ENCODE results near the gene SHLD2. TPM values are rescaled to one million over a fixed set of nuclear protein-coding genes. Genes with fewer than 3 reads are reported as not detected.
"Not testable (repeated sequence)": the region's sequence is repeated elsewhere in the genome, so short reads cannot be mapped to it uniquely, and the experiment has no call there.

The SHLD2 gene
- polyA plus RNA-seq, 3 donors from 2014 or later, result 16.7 to 19.5 (median 18.5) TPM

GRCh38 chr10:87093632-87094372 lies 1.2 kb upstream of the SHLD2 start:
- peak; percentile 67 to 71 (median 71) for DNase-seq

GRCh38 chr10:87095236-87095945 lies 385 bp downstream of the SHLD2 start:
- peaks cover 5 to 9% (median 8%) of the 10 kb centered on the region in 3 donors for H3K36me3 Mint-ChIP-seq
- peak overlapping the region; percentile 88 to 94 (median 90) for H3K4me3 Mint-ChIP-seq
- peaks cover 5 to 10% (median 9%) of the 10 kb centered on the region in 3 donors for H3K27me3 Mint-ChIP-seq (ENCODE audit: low read depth in 3 of 3)
- peaks cover 42 to 53% of the 10 kb centered on the region in 2 donors for H3K4me1 Mint-ChIP-seq
- DNase-seq, result peak; percentile 92 to 93 (median 93)
- H3K9me3 Mint-ChIP-seq, result no peaks in the 10 kb centered on the region
- peak overlapping the region; percentile 94 to 98 (median 97) for H3K27ac Mint-ChIP-seq

More at GRCh38 chr10:87093632-87094372, 1.2 kb upstream of the SHLD2 start:
- H3K36me3 Mint-ChIP-seq, result no peaks in the 10 kb centered on the region
- peak overlapping the region; percentile 86 to 95 (median 90) for H3K27ac Mint-ChIP-seq
- peaks cover 51 to 66% of the 10 kb centered on the region in 2 donors for H3K4me1 Mint-ChIP-seq
- peaks cover 5 to 10% (median 9%) of the 10 kb centered on the region in 3 donors for H3K27me3 Mint-ChIP-seq (ENCODE audit: low read depth in 3 of 3)
- H3K4me3 Mint-ChIP-seq, result peak overlapping the region; percentile 91 to 97 (median 94)
- no peaks in the 10 kb centered on the region for H3K9me3 Mint-ChIP-seq

DNA sequence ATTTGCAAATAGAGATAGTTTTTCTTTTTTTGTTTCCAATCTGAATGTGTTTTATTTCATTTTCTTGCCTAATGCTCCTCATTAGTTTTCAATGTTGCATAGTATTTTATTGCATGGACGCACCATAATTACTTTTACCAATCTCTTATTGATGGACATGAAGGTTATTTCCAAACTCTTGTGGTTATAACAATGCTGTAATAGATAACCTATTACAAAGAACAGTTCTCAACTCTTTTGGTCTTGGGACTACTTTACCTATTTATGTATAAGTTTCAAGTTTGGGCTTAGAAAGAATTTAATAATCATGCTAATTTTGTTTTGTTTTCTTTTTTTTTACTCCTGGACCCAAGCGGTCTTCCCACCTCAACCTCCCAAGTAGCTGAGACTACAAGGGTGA lies 7.0 kb downstream of the SHLD2 start:
- Mint-ChIP-seq H3K27me3 (ENCODE audit: low read depth in 3 of 3) (no peaks in the 10 kb centered on the region), H3K4me3 (no peak overlapping the region), H3K4me1 (peaks cover 0 to 13% of the 10 kb centered on the region in 2 donors)

GRCh38 chr10:87104727-87105126 lies 9.7 kb downstream of the SHLD2 start:
- not testable (repeated sequence) for DNase-seq; H3K27me3 Mint-ChIP-seq (ENCODE audit: low read depth in 3 of 3); H3K4me3 Mint-ChIP-seq; H3K9me3 Mint-ChIP-seq; H3K4me1 Mint-ChIP-seq
- H3K36me3 Mint-ChIP-seq, result peaks cover 17 to 45% (median 32%) of the 10 kb centered on the region in 3 donors
- H3K27ac Mint-ChIP-seq, result peak overlapping the region in 1 of 6 donors; percentile 38

More for the DNA sequence above, 7.0 kb downstream of the SHLD2 start:
- H3K27ac Mint-ChIP-seq, result no peak overlapping the region
- H3K9me3 Mint-ChIP-seq, result no peaks in the 10 kb centered on the region
- peaks cover 18 to 41% (median 28%) of the 10 kb centered on the region in 3 donors for H3K36me3 Mint-ChIP-seq
- no peak for DNase-seq

DNA sequence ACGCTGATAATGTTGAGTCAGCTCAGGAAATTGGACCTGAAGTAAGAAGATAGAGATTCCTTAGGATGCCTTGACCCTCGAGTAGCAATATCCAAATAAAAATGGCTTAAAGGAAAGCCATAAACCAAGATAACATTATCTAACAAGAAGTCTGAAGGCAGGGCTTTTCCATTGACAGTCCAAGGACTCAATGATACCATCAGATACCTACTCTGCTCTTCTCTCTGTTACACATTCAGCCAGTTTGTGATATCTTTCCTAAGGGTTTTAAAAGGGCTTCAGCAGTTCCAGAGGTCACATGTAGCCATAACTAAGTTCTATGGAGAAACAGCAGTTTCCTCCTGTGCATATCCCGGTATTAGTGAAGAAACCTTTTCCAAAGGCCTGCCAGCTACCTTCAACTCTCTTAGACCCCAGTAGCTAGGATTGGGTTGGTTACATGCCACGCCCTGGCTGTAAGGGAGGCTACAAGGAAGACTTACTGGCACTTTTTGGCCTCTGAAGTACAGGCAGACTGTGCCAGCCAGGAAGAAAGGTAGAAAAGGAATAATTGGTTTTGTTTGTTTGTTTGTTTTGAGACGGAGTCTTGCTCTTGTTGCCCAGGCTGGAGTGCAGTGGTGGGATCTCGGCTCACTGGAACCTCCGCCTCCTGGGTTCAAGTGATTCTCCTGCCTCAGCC lies 10.6 kb downstream of the SHLD2 start:
- H3K4me1 Mint-ChIP-seq, result peaks cover 0 to 7% of the 10 kb centered on the region in 2 donors

GRCh38 chr10:87118122-87118521 lies 23.1 kb downstream of the SHLD2 start:
- H3K27ac Mint-ChIP-seq; H3K4me1 Mint-ChIP-seq; DNase-seq; H3K36me3 Mint-ChIP-seq; H3K27me3 Mint-ChIP-seq (ENCODE audit: low read depth in 3 of 3); H3K4me3 Mint-ChIP-seq; H3K9me3 Mint-ChIP-seq: not testable (repeated sequence)

More for the DNA sequence above, 10.6 kb downstream of the SHLD2 start:
- no peaks in the 10 kb centered on the region for H3K27me3 Mint-ChIP-seq (ENCODE audit: low read depth in 3 of 3)
- H3K27ac Mint-ChIP-seq, result peak overlapping the region in 1 of 6 donors; percentile 29
- no peaks in the 10 kb centered on the region for H3K9me3 Mint-ChIP-seq
- H3K36me3 Mint-ChIP-seq, result peaks cover 18 to 43% (median 29%) of the 10 kb centered on the region in 3 donors
- H3K4me3 Mint-ChIP-seq, result no peak overlapping the region
- no peak for DNase-seq

DNA sequence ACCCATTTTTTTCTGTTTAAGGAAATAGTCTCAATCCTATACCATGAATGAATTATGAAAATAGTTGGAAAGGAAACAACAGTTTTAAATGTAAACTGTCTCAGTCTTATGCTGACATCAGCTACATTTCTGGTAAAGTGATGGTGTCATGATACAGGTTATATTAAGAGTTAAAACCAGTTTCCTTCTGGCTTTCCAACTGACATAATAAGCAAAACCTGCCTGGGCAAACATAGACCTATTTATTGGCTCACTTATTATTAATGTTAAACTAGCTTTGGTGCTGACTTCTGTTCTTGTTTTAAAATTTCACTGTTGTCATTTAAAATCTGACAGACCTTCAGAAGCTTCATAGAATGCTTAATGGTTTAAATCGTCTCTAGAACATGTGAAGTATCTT lies 24.0 kb downstream of the SHLD2 start:
- not testable (repeated sequence) for H3K36me3 Mint-ChIP-seq; DNase-seq; H3K27me3 Mint-ChIP-seq (ENCODE audit: low read depth in 3 of 3); H3K27ac Mint-ChIP-seq; H3K9me3 Mint-ChIP-seq; H3K4me3 Mint-ChIP-seq; H3K4me1 Mint-ChIP-seq

DNA sequence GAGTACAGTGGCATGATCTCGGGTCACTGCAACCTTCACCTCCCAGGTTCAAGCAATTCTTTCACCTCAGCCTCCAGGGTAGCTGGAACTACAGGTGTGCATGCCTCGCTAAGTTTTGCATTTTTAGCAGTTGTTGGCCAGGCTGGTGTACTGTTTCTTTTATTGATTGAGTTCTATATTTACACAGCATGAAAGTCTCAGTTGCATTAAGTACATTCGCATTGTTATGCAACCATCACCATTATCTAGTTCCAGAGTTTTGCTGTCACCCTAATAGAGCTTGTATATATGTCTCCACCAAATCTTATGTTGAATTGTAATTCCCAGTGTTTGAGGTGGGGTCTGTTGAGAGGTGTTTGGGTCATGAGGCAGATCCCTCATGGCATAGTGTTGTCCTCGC lies 28.3 kb downstream of the SHLD2 start:
- not testable (repeated sequence) for DNase-seq; H3K27ac Mint-ChIP-seq; H3K27me3 Mint-ChIP-seq (ENCODE audit: low read depth in 3 of 3); H3K4me1 Mint-ChIP-seq; H3K4me3 Mint-ChIP-seq; H3K36me3 Mint-ChIP-seq; H3K9me3 Mint-ChIP-seq

DNA sequence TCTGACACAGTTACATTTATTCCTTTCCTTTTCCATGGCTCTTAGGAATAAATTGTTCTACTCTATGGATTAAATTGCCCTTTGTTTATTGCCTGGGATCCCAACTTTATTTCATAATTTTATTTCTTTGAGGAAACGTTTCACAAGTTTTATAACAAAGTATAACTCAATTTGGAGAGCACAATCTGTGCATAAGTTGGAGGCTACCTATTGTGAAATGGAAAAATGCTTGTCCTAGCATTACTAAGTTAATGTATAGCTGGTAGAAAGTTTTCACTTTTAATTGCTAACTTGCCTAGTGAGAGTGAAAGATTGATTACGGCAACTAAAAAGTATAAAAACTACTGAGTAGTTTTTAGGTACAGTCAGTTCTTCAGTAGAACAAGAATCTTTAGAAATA lies 32.0 kb downstream of the SHLD2 start:
- not testable (repeated sequence) for H3K27ac Mint-ChIP-seq; H3K4me1 Mint-ChIP-seq; H3K9me3 Mint-ChIP-seq; H3K27me3 Mint-ChIP-seq (ENCODE audit: low read depth in 3 of 3); DNase-seq; H3K4me3 Mint-ChIP-seq
- H3K36me3 Mint-ChIP-seq, result peaks cover 0 to 11% (median 4%) of the 10 kb centered on the region in 3 donors

DNA sequence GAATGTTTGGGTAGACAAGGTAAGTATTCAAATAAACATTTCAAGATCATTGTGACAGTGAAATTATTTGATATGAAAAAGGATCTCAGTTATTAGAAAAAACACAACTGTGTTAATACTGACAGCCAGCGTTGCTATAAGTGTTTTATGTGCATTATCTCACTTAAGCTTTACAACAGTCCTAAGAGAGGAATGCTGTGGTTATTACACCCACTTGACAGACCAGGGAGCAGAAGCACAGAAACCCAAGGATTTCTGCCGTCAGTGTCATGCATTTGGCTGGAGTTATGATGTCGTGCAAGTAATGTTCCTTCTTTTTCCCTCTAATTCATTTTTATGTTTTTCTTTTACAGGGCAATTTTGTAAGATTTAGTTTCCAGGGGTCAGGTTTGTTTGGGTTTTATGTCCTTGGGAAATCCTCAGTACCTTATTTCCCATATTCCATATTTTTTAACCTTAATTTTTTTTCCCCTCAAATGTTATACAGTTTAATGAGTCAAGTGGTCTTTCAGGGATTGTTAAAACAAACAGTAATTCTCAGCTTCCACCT lies 32.7 kb downstream of the SHLD2 start:
- H3K9me3 Mint-ChIP-seq; H3K4me3 Mint-ChIP-seq; H3K27me3 Mint-ChIP-seq (ENCODE audit: low read depth in 3 of 3); H3K4me1 Mint-ChIP-seq; H3K27ac Mint-ChIP-seq; DNase-seq: not testable (repeated sequence)
- peaks cover 0 to 11% (median 0%) of the 10 kb centered on the region in 3 donors for H3K36me3 Mint-ChIP-seq

DNA sequence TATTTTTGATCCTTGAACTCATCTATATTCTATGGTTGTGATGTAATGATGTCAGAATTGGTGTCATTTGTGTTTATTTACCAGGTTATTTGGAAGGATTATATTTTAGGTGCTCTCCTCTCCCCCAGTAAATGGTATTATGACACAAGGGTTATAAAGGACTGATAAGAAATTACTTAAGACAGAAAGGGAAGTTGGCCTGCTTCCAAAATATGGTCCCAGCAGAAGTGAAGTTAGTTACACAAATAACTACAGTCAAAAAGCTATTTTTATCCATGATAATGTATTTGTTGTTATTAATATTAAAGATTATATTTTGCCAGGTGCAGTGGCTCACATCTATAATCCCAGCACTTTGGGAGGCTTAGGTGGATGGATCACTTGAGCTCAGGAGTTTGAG lies 37.2 kb downstream of the SHLD2 start:
- peaks cover 8 to 20% (median 8%) of the 10 kb centered on the region in 3 donors for H3K36me3 Mint-ChIP-seq
- not testable (repeated sequence) for H3K27ac Mint-ChIP-seq; H3K27me3 Mint-ChIP-seq (ENCODE audit: low read depth in 3 of 3); H3K9me3 Mint-ChIP-seq; H3K4me1 Mint-ChIP-seq; DNase-seq; H3K4me3 Mint-ChIP-seq

DNA sequence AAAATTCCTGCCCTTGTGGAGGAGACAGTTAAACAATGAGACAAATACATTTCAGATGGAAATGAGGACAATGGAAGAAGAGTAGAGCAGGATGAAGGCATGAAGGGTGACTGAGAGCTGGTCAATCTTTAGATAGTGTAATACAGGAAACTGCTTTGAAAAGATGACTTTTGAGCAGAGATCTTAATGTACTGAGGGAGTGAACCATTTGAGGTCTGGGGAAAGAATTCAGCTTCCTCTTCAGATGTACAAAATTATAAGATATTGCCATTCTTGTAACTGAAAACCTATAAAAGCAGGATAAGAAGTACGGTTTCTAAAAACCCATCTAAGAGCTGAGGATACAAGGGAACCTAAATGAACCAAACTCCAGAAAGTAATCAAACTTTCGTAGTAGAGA lies 38.9 kb downstream of the SHLD2 start:
- not testable (repeated sequence) for H3K4me3 Mint-ChIP-seq; DNase-seq; H3K9me3 Mint-ChIP-seq; H3K4me1 Mint-ChIP-seq; H3K27me3 Mint-ChIP-seq (ENCODE audit: low read depth in 3 of 3)
- peak overlapping the region in 1 of 6 donors; percentile 14 for H3K27ac Mint-ChIP-seq
- H3K36me3 Mint-ChIP-seq, result peaks cover 12 to 25% (median 15%) of the 10 kb centered on the region in 3 donors

GRCh38 chr10:87134440-87134839 lies 39.4 kb downstream of the SHLD2 start:
- H3K27ac Mint-ChIP-seq; H3K4me1 Mint-ChIP-seq; H3K27me3 Mint-ChIP-seq (ENCODE audit: low read depth in 3 of 3); DNase-seq; H3K4me3 Mint-ChIP-seq; H3K9me3 Mint-ChIP-seq: not testable (repeated sequence)
- peaks cover 12 to 25% (median 15%) of the 10 kb centered on the region in 3 donors for H3K36me3 Mint-ChIP-seq

DNA sequence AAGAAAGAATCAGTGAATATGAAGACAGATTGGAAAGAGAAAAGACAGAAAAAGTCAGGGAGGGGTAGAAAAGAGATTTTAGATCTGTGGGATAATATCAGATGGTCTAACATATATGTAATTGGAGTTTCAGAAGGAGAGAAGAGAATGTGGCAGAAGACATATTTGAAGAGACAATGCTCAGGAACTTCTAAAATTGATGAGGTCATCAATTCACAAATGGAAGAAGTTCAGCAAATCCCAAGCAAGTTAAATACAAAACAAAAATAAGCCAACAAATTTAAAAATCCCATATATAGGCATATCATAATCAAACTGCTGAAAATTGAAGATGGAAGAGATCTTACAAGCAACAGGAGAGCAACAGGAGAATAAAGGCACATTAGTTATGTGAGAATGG lies 42.5 kb downstream of the SHLD2 start:
- not testable (repeated sequence) for H3K4me3 Mint-ChIP-seq; H3K9me3 Mint-ChIP-seq; H3K4me1 Mint-ChIP-seq; H3K27ac Mint-ChIP-seq; H3K27me3 Mint-ChIP-seq (ENCODE audit: low read depth in 3 of 3); DNase-seq
- peaks cover 12 to 17% (median 15%) of the 10 kb centered on the region in 3 donors for H3K36me3 Mint-ChIP-seq

Data from immature natural killer cell (primary cell).